D341Med (cell line): ENCODE results near the gene AFTPH.
A peak's percentile ranks its signal among the peaks of the same experiment; 100 is the strongest.

Source experiments
- DNase-seq: peaks from one replicate; pipeline ENCODE4 v3.0.0; 2012; ENCODE audit warnings: low spot score

AFTPH gene

DNA sequence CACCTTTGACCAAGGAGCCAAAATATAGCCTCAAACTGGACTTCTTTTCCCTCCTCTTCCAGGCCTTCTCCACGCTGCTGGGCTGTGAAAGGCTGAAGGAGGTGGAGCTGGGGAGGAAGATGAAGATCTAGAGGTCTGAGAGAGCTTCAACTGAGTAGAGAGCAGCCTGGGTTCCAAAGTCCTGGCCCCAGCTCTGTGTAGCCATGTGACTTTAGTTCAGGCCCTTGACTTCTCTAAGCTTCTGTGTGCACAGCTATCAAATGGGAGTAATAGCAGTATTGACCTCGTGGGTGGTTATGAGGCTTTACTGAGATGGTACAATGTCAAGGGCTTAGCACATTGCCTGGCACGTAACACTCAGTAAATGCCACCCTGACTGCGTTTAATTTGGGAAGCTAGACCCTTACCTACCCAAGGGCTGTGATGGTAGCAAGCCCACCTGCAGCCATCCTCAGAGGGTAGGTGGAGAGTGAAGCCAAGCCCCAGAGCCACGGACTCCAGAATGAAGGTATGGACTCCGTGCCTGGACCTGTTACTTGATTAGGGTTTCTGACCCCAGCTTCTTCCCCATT is 91.2 kb downstream of the AFTPH start:
- DNase-seq: no peak

DNA sequence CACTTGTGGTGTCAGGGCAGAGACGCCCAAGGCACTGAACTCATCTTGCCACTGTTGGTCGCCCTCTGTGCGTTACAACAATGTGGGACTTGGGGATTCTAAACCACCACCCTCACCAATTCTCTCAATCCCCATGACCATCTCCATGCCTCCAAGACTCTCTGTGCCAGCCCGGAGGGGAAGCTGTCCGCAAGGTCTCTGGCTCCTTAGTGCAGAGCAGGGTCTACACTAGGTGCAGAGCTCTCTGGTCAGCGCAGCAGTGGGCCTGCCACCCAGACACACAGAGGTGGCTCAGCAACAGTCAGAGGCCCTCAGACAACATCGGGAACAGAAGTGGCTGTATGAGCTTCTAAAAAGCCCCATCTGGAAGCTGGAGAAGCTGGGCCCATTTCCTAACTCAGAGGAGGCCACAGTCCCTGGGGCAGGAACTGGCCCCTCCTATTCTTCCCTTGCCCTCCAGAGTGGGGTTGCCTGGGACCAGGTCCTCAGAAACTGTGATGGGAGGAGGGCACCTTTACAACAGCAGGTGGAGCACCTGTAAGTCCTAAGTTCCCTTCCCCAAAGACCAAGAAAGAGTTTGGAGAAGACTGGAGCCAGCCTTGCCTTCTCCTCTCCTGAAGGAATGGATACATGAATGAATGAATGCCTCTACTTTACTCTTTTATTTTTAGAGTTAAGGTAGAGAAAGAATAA is 91.9 kb downstream of the AFTPH start:
- DNase-seq: no peak

DNA sequence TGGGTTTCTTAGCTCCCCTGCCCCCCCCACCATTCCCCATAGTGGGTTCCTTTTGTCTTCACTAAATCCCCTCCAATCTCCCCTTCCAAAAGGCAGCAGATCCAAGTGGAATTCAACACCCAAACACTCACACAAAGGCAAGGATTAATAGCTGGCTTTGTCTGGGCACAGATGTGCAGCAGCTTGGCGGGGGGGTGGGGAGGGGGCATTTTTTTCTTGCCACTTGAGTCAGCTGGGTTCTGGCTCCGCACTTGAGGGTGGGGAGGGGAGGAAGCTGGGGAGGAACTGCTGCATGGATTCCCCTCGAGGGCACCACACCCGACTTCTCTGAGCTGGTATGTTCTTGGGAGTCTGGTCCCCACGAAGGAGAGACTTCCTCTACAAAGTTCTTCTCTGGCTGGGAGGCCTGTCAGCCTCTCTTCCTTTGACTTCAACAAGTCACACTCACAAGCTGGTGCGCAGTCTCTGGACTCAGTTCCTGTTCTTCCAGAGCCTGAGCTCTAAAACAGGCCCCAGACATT is 93.6 kb downstream of the AFTPH start:
- peak; percentile 65 for DNase-seq

DNA sequence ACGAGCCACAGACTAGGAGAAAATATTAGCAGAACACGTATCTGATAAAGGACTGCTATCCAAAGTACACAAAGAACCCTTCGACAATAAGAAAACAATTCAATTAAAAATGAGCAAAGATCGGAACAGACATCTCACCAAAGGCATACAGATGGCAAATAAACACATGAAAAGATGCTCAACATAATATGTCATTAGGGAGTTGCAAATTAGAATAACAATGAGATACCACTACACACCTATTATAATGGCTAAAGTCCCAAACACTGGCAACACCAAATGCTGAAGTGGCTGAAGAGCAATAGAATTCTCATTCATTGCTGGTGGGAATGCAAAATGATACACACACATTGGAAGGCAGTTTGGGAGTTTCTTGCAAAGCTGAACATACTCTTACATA is 96.5 kb downstream of the AFTPH start:
- no peak for DNase-seq

DNA sequence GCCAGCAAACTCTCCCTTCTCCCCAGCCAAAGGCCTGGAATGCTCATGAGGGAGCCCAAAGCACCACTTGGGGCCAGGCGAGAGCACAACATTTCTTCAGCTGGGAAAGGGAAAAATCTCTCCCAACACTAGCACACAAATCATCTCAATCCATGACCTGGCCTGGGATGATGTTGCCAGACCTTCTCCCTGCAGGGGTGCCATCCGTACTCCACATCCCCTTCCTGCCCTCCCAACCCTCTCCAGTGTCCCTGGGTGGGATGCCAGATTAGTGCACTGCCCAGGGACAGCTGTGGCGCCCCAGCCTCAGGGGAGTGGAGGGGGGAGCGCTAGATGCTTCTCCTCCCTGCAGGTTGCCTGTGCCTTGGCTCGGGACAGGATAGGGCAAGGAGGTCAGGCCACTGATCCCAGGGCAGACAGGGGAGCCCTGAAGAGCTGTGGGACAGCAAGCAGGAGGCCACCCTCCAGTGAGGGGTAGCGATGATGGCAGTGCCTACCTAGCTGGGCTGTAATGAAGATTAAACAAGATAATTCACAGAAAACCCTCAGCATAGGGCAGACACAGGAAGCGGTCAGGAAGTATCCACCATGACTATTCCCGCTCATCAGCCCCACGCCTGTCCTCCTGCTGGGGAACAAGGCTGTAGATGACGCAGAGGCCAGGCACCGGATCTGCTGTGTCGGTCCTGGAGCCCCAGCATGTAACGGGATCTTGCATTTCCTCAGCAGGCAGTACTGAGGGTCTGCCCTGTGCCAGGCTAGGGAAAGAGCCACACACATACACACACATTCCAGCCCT is 98.5 kb downstream of the AFTPH start:
- no peak for DNase-seq

DNA sequence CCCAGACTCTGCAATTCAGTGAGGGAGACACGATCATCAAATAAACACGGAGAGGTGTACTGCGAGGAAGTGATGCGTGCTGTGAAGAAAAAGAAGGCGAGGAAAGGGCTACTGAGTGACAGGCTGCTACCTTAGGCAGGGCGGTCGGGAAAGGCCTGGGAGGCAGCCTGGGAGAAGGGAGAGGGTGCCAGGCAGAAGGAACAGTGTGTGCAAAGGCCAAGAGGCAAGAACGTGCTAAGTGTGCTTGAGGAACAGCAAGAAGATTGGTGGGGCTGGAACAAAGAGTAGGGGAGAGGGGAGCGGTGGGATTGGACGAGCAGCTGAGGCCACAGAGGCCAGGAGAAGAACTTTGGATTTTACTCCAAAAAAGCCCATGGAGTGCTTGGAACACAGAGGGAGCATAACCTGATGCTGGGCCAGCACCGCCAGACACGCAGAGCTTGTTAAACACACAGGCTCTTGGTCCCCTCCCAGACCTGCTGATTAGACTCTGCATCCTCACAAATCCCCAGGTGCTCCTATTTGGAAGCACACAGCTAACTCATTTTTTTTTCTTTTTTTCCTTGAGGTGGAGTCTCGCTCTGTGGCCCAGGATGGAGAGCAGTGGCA is 99.2 kb downstream of the AFTPH start:
- no peak for DNase-seq

DNA sequence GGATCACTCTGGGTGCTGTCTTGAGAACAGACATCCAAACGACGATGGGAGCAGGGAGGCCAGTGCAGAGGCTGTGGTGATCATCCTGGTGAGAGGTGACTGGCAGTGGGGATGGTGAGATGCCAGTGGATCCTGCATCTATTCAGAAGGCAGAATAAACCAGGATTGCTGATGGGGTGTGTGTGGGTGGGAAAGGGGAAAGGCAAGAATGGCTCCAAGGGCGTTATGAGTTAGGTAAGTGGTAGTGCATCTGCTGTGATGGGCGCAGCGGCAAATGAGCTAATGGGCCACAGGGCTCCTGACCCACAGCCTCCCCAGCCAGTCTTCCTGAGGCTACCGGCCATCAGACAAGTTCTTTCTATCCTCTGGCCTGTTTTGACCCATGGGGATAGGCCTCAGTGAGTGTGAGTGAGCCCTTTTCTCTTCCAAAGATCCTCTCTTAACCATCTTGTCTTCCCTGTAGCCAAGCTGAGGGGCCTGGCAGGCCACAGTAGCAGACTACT is 100.0 kb downstream of the AFTPH start:
- DNase-seq: no peak

DNA sequence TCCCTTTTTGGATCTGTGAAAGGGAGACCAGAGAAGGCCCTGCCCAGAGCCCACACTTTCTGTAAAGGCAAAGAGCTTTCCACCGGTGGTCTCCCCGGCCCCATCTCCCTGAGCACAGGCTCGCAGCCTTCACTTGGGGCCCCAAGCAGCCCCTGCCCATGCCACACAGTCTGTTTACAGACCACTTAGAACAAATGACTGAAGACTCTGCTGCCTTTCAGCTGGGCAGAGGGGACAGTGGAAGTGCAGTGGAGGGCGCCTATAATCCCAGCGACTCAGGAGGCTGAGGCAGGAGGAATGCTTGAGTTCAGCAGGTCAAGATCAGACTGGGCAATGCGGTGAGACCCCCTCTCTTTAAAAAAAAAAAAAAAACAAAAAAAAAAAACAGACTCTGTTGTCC is 100.7 kb downstream of the AFTPH start:
- DNase-seq: no peak

DNA sequence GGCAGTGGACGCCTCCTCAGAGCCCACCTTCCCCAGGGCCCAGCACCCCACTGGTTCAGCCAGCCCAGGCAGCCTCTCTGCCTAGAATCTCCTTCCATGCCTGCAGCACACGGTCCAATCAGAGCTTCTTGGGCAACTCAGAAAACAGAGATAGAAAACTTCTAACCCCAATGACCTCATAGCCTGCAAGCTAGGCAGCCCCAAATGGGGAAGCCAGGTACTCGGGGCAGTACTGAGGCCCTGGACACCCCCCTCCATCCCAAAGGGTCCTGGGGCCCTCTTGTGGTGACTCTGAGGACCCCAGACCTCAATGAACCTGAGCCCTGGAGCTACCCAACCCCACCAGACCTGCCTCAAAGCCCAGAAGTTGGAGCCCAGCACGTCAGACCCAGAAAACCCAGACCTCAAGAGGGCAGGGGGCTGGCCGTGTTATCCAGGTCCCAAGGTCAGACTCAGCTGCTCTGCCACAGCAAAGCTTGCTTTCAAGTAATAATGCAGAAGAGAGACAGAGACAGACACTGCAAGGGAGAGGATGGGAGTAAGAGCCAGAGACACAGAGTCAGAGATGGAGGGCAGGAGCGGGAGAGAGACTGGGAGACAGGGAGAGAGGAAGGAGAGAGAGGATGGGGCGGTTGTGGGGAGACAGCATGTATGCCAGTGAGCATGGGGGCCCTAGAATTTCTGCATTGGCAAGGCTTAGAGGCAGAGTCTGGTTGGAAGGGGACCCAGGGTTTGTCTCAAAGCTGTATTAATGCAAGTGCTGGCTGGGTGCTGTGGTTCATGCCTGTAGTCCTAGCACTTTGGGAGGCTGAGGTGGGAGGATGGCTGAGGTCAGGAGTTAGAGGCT is 101.4 kb downstream of the AFTPH start:
- DNase-seq: no peak

DNA sequence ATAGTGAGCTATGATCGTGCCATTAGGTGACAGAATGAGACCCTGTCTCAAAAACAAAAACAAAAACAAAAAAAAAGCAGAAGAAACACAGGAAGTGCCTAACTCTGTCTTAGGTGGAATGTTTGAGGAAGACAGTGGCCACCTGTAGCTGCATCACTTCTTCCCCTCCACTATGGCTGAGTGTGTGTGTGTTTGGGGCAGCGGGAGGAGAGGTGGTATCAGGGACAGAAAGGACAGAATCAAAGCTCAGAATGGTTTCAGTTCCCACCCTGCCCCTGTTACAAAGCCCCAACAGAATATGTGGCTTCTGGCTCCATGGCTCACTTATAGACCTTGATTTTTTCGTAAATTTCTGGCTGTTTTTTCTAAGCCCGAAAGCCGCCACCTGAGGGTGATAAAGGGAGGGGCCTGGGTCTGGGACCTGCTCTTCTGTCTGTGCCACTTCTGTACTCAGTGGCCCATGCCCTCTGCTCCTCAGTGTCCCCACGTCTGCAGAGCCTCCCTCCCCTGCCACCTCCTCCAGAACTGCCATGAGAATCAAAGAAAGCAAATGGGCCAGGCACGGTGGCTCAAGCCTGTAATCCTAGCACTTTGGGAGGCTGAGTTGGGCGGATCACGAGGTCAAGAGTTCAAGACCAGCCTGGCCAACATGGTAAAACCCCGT is 102.2 kb downstream of the AFTPH start:
- no peak for DNase-seq

DNA sequence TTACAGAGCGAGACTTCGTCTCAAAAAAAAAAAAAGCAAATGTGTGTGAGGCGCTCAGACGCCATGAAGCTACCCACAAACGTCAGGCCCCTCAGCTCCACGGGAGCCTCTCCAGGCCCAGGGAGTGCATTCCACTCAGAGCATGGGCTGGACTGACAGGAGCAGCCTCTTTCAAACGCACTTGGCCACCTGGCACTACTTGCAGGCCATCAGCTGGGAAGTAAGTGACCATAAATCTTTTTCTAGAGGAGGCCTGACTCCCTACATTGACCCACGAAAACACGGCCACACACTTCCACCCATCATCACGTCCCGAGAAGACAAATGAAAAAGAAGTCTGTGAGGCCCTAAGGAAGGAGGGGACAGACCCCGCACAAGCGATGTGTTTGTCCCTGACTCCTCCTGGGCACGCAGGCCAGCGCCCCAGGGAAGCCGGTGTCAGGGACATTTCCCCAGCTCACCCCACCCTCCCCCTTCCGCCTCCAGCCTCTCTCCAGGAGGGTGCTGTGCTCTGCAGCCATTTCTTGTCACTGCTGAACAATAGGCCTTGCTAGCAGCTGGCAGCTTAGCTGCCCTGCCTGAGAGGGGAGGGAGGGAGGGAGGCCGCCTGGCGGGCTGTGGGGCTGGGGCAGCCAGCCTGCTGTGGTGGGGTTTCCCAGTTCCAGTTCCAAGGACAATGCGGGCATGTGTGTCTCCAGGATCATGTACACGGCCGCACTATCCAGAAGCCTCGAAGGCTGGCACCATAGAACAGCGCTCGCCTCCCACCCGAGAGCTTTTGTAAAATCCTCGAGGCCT is 103.0 kb downstream of the AFTPH start:
- peak; percentile 85 for DNase-seq

DNA sequence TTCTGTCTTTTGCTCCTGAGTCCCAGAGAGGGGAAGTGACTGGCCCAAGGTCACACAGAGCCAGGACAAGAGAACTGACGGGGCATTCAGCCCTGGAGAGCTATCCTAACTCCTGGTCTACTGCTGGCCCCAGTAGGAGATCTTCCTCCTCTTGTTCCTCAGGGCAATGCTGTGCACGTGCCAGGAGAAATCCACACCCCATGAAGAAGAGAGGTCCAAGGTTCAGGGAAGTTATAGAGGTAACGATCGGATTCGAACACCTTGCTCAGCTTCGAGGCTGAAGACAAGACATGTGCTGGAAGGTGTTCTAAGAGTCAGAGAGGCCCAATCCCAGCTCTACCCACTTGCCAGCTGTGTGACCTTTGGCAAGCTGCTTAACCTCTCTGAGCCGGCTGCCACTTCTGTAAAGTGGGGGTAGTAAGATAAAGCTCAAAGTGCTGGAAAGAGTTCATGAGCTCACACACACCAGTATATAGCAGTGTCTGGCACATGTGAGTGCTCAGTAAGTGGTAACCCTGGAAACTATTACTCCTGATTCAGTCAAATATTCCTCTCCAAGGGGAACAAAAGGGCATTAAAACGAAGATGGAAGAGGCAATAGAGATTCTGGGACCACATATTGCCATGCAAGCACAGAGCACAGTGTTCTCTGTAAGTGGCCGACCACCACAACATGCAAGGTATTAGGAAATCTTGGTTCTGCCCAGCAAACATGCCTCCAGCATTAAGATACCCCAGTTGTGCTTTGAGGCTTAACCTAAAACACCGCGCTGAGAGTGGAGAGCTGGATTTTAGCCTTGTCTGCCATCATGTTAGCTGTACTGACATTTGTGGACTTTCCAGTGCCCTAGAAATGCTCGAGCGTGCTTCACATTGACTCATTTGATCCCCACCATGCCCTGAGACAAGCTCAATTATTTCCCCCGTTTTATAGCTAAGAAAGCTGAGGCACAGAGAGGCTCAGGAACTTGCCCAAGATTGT is 104.0 kb downstream of the AFTPH start:
- no peak for DNase-seq

DNA sequence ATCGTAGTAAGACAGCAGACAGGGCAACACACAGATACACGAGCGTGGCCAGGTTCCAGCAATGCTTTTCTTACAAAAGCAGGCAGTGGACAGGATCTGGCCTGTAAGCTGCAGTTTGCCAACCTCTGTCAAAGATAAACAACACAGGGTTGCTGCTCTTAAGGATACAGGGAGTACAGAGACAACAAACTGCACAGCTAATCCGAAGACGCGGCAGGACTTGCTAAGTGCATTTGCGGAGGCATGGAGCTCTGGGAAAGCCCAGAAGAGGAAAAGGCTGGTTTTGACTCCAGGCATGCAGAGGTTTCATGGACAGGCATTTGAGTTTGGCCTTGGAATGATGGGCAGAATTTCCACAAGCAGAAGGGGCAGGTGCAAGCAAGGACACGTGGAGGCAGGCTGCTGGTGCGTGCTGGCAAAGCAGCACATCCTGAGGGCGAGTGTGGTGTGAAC is 105.2 kb downstream of the AFTPH start:
- no peak for DNase-seq

DNA sequence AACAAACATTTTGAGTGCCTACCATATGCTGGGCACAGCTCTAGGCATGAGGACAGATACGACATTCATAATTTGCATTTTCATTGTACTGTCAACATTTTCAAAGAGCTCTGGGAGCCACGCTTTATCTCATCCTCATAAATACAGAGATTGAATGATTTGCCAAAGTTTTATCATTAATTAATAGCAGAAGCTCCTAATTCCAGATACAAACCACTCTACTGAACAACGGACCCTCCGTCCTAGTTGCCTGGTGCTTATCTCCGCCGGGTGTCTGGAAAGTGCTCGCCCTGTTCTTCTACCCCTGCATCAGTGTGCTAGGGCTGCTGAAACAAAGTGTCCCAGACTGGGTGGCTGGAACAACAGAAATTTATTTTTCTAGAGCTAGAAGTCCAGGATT is 105.7 kb downstream of the AFTPH start:
- DNase-seq: no peak

DNA sequence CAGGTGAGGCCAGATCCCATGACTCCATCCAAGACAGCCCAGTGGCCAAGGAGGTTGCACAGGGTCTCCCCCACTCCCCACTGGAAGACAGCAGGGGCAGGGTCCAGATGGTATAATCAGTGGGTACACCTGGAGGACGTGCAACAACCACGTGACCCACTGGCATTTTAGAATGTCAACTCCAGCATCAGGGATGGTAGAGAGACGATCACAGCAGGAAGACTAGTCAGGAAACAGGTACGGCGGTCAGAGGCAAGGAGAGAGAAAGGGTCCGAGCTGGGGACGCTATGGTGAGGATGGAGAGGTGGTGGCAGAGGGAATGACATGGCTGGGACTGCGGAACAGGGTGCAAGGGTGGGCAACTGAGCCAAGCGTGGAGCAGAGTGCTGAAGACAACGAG is 106.6 kb downstream of the AFTPH start:
- DNase-seq: no peak

DNA sequence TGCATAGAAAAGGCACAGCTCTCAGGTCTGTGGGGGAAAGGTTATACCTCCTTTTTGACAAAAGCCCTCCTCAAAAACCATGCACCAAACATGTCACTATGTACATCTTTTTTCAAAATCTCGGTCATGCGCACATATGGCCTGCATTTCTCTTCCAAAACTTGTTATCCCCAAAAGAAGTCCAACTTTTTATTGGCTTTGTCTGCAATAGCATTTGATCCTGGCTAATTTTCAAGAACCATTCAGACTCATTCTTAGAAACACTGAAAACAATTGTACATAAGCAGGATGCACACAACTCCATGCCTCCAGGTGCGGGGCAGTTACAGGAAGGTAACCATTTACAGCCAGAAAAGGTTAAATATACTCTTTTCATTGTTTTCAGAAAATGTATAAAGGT is 107.6 kb downstream of the AFTPH start:
- DNase-seq: no peak

DNA sequence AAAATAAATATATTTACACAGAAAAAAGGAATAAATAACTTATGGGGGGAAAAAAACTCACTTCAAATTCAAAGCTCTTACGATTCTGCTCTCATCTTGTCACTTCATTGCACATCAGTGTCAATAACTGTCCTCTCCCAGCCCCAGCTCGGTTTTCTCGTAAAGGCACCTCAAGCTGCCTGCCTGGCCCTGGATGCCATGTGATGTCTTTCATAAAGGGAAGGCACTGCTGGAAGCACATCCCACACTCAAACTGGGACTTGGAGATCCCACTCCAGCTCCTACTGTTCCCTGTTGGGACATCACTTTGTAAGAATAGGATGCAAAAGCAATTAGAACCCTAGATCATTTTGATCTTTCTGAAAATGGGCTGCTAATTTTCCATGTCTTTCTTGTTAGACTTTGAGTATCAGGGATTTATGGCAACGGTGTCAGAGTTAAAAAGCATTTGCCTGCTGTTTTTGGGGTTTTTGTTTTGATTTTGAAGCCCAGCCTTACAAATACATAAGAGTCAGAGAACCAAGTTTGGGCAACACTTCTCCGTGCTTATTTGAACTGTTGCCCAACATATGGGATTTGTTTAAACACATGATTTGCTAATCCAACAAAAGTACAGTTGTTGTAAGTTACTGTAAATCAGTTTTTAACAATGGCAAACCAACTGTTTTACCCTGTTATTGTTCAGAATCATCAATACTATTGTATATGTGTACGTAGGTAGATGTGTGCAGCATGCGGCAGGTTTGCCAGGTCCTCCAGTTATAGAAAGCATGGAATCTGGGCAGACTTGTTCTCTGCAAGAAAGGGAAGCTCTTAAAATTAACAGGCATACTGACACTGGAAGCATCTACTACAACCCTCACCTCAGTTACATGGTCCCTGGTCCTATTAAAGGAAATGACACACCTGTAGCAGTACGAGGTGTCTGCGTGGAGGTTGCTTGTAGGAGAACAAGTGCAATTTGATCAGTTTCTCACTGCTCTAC is 109.0 kb downstream of the AFTPH start:
- no peak for DNase-seq
